Activated CD4-positive, alpha-beta T cell treated with anti-CD3 and anti-CD28 coated beads, Interleukin-2, amount 50 U/mL, for 24 hours (primary cell): Measurements from ENCODE around the gene LECT2.

Experiments
- DNase-seq, 2 donors: peaks; one replicate each; pipeline ENCODE4 v3.0.0-alpha.2; 2020; ENCODE audit warnings: low read depth in 1 of 2, low spot score in 1 of 2

The LECT2 gene

GRCh38 chr5:135941711-135942110 is 13.1 kb downstream of the LECT2 start:
- no peak for DNase-seq

- DNase-seq, result no peak
Measured at GRCh38 chr5:135937245-135937911, 17.4 kb downstream of the LECT2 start.

GRCh38 chr5:135934939-135935338 is 19.8 kb downstream of the LECT2 start:
- DNase-seq, result no peak

- DNase-seq, result no peak
Measured at GRCh38 chr5:135930949-135931295, 23.9 kb downstream of the LECT2 start.

- no peak for DNase-seq
Measured at GRCh38 chr5:135930029-135930948, 24.5 kb downstream of the LECT2 start.

GRCh38 chr5:135921388-135921787 is 33.4 kb downstream of the LECT2 start:
- no peak for DNase-seq

DNA sequence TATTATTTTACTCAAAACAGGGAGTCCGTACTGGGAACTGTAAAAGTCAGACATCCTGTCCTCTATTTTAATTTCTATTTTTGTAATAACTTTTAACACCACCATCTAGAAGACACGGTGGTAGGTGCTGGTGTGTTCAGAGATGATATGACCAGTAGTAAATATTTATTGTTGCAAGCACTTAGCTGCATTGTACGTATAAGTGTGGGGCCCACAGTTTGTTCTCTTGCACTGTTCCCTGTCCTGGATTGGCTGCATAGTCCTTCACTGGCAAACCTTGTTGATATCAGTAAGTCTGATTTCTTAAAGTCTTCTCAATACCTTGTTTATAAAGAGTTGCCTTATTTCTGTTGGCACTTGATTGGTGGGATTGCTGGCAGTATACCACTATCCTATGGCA is 34.6 kb downstream of the LECT2 start:
- DNase-seq, result no peak

DNA sequence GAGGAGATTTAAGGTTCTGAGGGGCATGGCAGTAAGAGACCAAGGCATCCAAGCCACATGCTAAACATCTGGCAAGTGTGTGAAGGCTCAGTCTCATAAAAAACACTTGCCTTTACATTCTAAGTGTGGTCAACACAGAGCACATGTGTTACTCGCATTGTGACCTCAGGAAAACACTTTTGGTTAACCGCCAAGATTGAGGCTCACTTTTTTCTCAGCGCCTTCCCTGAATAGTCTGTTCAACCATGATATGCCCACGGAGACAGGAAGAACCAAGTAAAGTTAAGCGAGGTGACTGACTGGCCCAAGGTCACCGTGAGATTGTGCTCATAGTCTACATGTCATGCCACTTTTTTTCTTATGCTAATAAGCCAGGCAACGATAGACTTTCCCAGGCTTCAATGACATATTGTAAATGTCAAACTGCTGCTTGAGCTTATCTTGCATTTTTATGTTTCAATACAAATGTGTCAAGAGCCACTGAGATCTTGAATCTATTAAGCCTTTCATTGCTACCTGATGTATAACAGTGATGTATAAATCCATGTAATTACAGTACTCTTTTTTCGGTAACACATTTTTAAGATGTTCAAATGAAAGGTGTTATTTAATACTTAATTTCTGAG is 38.0 kb downstream of the LECT2 start:
- no peak for DNase-seq

DNA sequence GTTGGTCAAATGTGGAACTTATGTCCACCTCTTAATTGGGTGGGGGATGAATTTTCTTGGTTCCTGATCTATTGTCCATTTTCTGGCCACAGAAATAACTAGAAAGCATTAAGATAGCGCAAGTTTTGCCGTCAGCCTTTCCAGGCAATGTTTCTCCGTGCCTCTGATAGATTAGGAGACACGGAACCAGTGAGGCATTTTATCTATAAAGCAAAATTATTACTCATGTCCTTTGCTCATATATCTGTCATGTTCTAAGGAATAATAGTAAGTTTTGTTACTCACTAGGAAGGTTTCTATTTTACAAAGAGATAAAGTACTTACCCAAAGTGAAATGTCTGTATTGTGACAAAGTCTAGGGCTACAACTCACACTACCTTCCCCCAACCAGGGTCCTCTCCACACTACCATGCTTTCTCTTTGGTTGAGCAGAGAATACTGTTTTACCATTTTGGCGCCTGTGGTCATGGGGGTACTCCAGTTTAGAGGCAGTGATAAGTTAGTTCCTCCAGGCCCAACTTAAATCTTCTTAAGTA is 39.2 kb downstream of the LECT2 start:
- no peak for DNase-seq

DNA sequence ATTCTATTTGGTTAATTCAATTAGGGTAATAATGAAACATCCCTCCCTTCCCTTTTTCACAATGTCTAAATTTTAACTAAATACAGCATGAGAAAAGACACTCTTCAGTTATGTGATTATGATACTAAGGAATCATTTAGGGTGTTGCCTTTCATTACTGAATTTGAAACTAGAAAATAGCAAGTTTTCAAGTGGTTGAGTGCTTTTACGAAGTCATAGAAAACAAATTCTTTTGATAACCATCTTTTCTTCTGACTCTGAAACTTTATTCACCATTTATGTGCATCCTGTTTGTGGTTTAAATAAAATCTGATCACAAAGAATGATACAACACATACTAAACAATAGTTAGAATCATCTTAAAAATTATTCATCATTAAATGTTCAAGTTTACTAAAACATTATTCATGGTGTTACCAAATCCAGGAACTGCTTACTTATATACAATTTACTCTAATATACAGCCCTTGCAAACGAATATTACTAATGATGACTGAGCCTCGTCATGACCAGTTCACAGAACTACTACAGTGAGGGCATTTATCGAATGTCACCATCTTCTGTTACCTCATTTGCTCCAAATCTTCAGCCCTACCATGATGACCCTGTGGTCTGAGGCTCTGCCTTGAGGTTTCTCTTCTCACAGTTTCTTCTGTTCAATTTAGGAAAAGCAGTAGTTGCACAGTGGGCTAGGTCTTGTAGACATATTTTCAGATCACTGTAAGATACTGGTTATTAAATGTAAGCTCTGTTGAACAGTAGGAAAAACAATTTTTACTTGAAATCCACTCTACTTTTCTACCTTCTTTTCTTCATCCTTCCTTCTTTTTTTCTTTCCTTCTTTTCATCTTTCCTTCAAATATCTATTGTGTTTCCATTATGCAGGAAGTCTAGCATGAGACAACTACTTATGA is 40.8 kb downstream of the LECT2 start:
- no peak for DNase-seq

- DNase-seq, result no peak
Measured at GRCh38 chr5:135905144-135905543, 49.6 kb downstream of the LECT2 start.

GRCh38 chr5:135901633-135902032 is 53.1 kb downstream of the LECT2 start:
- DNase-seq, result no peak

DNA sequence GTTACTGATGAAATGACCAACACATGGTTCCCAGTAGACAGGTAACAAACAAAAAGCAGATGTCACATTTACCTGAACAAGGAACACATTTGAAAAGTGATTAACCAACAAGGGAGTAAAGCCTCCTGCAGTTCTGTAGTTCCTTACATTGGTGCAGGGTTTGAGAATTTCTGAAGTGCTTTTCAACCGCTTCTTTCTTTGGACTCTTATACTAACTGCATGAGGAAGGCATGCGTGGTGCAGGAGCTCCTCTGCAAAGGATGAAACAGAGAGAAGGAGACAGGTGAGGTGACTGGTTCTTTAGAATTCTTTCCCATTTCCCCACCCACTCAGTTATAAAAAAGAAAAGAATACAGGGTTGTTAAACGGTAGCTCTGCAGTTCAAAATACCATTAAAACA is 54.5 kb downstream of the LECT2 start:
- no peak for DNase-seq

GRCh38 chr5:135898651-135899050 is 56.1 kb downstream of the LECT2 start:
- DNase-seq, result no peak
